Retinal pigment epithelial cell (primary cell): ENCODE measurements around the gene NUDT22.

ENCODE experiments used
- DNase-seq: peaks from one replicate; pipeline ENCODE4 v3.0.0-alpha.2; 2010; ENCODE audit warnings: low read depth
- H3K4me3 ChIP-seq: 2 replicates; pipeline ENCODE4 v1.5.1; 2011; ENCODE audit warnings: mild to moderate bottlenecking, low read length, control low read depth, moderate library complexity
- TF ChIP-seq, protein P1 (sequence below): conservative IDR thresholded peaks from 2 replicates; pipeline ENCODE4 v1.5.1; 2011; ENCODE audit warnings: low read depth, low read length, control low read depth, inconsistent platforms

The NUDT22 gene

DNA sequence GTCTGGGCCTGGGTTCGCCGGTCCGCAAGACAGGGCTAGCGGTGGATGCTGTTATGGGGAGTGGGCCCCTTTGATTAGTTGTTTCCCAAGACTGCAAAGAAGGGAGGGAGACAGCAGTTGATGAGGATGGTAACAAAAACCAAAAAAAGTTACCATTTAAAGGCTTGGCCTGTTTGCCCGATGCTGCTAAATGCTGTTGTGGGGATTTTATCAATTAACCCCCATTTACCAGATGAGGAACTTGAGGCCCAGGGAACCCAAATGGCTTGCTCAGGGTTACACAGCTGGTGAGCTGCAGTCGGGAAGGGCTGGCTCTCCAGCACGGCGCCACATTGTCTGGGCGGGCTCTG lies 3.4 kb upstream of the NUDT22 start:
- no peak for DNase-seq
- H3K4me3 ChIP-seq, result no peak overlapping the region
- TF ChIP-seq, protein P1, sequence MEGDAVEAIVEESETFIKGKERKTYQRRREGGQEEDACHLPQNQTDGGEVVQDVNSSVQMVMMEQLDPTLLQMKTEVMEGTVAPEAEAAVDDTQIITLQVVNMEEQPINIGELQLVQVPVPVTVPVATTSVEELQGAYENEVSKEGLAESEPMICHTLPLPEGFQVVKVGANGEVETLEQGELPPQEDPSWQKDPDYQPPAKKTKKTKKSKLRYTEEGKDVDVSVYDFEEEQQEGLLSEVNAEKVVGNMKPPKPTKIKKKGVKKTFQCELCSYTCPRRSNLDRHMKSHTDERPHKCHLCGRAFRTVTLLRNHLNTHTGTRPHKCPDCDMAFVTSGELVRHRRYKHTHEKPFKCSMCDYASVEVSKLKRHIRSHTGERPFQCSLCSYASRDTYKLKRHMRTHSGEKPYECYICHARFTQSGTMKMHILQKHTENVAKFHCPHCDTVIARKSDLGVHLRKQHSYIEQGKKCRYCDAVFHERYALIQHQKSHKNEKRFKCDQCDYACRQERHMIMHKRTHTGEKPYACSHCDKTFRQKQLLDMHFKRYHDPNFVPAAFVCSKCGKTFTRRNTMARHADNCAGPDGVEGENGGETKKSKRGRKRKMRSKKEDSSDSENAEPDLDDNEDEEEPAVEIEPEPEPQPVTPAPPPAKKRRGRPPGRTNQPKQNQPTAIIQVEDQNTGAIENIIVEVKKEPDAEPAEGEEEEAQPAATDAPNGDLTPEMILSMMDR, result no peak

DNA sequence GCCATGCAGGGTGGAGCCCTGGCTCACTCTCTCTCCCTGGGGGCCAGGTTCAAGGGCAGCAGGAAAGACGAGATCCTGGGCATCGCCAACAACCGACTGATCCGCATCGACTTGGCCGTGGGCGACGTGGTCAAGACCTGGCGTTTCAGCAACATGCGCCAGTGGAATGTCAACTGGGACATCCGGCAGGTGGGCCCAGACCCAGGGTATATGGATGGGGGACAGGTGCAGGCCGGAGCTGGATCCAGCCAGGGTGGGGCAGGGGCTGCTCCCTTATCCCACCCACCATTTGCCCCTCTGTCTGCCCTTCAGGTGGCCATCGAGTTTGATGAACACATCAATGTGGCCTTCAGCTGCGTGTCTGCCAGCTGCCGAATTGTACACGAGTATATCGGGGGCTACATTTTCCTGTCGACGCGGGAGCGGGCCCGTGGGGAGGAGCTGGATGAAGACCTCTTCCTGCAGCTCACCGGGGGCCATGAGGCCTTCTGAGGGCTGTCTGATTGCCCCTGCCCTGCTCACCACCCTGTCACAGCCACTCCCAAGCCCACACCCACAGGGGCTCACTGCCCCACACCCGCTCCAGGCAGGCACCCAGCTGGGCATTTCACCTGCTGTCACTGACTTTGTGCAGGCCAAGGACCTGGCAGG lies 2.9 kb upstream of the NUDT22 start:
- H3K4me3 ChIP-seq, result no peak overlapping the region
- TF ChIP-seq, protein P1, result no peak
- no peak for DNase-seq

DNA sequence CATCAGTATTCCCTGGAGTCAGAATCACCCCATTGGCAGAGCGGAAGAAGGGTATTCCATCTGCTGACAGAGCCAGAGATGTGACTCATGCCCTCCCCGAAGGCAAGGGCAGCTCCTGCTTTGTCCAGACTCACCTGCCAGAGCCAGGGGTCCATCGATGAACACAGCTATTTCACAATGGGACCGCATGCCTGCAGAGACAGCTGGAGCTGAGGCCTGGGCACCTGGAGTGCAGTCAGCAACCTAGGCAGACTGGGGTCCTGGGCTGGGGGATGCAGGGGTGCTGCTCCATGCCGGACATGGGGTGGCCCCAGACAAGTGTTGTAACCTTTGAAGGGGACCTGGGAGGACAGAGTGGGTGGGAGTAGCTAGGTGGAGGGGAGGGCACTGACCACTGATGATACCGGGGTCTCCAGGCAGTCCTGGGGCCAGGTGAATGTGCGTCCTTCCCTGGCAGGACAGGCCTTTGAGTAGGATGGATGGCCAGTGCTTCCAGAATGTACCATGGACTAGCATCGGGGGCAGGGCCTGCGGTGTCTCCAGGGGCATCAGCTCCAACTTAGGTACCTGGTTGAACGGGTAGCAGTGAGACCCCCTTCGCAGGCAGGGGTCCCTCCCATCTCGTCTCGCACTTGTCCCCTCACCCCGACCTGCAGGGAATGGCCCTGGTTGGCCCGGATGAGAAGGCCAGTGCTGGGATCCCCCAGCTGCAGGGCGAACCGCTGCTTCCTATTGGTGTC lies 1.8 kb upstream of the NUDT22 start:
- TF ChIP-seq, protein P1, result no peak
- no peak overlapping the region for H3K4me3 ChIP-seq
- no peak for DNase-seq

DNA sequence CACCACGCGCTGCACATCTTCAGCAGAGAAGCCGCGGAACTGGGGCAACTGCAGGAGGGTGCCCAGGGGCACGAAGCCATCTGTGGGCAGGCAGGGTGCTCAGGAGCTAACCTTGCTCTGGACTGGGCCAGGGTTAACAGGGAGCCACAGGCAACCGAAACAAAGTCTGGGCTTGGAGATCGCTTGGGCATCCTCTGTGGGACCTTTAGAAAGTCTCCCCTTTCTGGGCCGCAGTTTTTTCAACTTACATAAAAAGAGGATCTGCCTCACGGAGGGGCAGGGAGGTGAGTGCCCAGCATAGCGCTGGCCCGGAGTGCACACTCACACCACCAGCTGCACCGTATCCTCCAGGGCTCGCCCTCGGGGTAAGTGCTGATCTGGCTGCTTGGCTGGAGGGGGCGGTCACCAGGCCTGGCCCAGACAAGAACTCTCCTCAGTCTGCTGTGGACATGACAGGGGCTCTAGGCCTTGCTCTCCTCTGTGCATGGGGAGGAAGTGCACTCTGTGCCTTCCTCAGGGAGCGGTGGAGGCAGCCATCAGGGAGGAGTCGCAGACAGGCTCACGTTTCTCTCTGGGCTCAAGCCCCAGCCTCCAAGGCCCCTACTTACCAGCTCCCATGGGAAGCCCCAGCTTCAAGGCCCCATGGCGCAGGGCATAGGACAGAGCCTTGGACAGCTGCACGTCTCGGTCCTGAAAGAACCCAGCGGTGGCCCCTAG lies 1.0 kb upstream of the NUDT22 start:
- H3K4me3 ChIP-seq, result peak overlapping the region; percentile 86
- no peak for DNase-seq
- TF ChIP-seq, protein P1, result no peak

DNA sequence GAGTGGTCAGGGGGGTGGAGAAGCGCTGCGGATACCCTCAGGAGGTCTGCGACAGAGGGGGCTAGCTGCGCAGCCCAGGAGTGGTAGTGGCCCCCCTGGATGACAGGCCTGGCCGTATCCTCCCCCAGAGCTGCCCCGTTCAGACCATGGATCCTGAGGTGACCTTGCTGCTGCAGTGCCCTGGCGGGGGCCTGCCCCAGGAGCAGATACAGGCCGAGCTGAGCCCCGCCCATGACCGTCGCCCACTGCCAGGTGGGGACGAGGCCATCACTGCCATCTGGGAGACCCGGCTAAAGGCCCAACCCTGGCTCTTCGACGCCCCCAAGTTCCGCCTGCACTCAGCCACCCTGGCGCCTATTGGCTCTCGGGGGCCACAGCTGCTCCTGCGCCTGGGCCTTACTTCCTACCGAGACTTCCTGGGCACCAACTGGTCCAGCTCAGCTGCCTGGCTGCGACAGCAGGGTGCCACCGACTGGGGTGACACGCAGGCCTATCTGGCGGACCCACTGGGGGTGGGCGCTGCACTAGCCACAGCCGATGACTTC lies 505 bp downstream of the NUDT22 start:
- no peak for DNase-seq
- TF ChIP-seq, protein P1, result no peak
- H3K4me3 ChIP-seq, result peak overlapping the region; percentile 86

DNA sequence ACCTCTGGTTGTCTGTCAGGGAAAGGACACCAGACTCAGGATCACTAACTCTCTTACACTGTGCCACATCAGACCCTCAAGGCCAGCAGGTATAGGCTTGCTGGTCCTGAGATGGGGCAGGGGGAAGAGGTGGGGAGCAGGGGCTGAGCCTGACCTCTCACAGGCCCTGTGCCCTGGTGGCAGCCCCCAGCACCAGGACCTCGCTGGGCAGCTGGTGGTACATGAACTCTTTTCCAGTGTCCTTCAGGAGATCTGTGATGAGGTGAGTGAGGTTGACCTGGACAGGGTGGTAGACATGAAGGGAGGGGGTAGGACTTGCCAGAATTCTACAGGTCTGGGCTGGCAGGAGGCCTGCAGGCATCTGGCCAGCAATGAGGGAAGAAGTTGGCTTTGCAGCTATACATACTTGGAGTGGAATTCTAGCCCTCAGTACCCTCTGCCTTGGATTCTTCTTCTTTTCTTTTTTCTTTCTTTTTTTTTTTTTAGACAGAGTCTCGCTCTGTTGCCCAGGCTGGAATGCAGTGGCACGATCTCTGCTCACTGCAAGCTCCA lies 1.4 kb downstream of the NUDT22 start:
- H3K4me3 ChIP-seq, result peak overlapping the region; percentile 14
- TF ChIP-seq, protein P1, result no peak
- DNase-seq, result no peak
